GM18505 (cell line): ENCODE results near the gene ADAM23.

Experiments used
- ATAC-seq: cut with Tn5 transposase; IDR thresholded peaks from one replicate; pipeline ENCODE4 v1.9.1; 2021; ENCODE audit not compliant: unreplicated experiment
- POLR2A ChIP-seq: IDR thresholded peaks from 4 replicates; pipeline ENCODE4 v1.6.1; 2011; ENCODE audit warnings: borderline replicate concordance; ENCODE audit not compliant: insufficient read depth, insufficient read length; ENCODE audit errors: extremely low read depth

Gene ADAM23

DNA sequence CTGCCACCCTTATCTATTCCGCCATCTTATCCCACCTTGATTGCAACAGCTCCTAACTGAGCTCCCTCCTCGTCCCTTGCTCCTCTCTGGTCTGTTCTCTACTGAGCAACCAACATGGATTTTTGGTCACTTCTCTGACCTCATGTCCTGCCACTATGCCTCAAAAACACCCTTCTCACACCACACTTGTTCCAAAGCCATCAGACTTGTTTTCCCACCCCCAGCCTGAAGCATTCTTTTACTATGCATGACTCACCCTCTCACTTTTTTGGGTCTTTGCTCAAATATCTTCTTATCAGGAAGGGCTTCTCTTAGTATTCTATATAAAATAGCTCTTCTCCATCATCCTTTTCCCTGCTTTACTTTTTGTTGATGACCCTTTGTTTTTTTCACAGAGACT is 196.3 kb downstream of the ADAM23 start:
- no peak for TF ChIP-seq POLR2A
- ATAC-seq, result no peak

DNA sequence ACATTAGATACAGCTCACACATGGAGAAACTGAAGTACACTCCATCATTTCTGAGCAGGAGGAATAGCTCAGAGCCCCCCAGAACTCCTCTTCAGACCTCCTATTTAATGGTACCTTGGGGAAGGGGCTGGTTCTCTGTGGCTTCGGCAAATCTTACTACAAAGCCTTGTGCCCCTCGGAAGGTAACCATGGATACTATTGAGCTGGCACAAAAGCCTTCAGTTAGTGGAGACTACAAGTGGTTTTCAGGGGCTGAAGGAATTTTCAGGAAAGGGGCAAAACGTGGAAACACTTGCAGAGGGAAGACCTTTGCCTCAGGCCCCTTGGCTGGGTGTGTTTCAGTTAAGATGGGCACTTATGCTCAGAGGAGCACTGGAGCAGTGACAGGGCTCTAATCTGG is 197.9 kb downstream of the ADAM23 start:
- no peak for TF ChIP-seq POLR2A
- ATAC-seq, result no peak

DNA sequence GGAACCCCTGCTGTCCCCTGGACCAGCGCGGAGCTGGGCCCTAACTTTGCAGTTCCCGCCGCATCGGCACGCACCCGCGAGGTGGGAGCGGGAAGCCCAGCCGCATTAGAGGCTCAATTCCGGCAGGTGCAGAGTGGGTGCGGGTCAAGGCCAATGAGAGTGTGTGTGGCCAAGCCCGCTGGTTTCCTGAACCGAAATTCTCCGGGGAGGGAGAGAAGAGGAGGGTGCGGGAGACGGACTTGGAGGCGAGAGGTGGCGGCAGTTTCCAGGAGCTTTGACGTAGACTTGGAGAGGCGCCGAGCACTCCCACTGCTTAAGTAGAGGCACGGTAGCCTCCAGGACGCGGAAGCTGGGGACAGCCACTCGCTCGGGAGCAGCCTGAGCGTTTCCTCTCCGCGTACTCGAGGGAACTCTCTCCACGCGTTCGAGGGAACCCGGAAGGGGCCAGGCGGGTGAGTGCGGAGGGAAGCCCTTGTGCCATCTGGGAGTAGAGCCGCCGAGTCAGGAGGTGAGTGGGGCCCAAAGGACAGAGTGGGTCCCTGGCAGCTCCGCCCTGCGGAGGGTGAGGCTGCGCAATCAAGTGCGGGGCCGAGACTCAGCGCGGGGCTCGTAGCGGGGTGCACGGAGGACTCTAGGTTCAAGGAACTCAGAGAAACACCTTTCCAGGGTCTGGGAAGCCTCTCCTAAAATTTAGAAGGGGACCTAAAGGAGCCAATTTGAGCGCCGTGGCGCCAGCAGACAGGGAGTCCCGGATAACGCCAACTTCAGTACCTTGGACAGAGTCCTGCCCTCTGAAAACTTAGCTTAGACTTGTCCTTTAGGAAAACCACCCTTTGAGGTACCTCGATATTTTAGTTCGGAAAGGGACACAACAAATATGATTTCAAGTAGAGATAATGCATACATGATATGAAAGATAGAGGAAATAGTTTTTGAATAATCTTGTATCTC is 199.0 kb downstream of the ADAM23 start, which contains the start of gene FAM237A:
Gene FAM237A, plus strand, starts transcription at position 413 of the 951 bp plus-strand sequence. CDS start 1,750 bp downstream, outside the sequence.
- TF ChIP-seq POLR2A, result no peak
- ATAC-seq, result no peak

- TF ChIP-seq POLR2A, result no peak
- no peak for ATAC-seq
Observed at GRCh38 chr2:206647985-206648384, 204.7 kb downstream of the ADAM23 start.

- no peak for TF ChIP-seq POLR2A
- no peak for ATAC-seq
Observed at GRCh38 chr2:206657087-206657486, 213.8 kb downstream of the ADAM23 start.

DNA sequence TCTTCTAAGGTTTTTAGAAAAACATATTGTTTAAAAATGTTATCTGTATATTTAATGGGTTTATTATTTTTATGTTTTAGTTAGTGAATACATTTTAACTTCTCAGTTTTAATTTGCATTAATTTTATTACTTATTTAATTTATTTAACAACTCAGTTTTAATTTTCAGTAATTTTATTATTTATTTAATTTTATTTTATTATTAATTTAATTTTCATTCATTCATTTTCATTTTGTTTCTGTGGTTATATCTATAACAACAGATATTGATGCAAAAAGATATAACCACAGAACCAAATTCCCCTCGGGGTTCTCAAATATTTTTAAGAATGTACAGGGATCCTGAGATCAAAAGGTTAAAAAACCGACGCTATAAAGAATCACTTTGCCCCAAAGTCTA is 221.9 kb downstream of the ADAM23 start:
- ATAC-seq, result no peak
- no peak for TF ChIP-seq POLR2A
